Astrocyte (in vitro differentiated cells and primary cell): ENCODE measurements around the gene CRY2. TPM values are rescaled to one million over a fixed set of nuclear protein-coding genes. Genes with fewer than 3 reads are reported as not detected.

Experiments used
- DNase-seq: peaks from one replicate; pipeline ENCODE4 v3.0.0-alpha.2; 2010; ENCODE audit warnings: low read depth
- FAIRE-seq: peaks from 2 replicates; lab custom pipeline; 2011; peaks lifted over from hg19 to GRCh38; lab: Jason Lieb, UNC
- H2AFZ ChIP-seq: 2 replicates; pipeline ENCODE4 v1.6.0; 2012; ENCODE audit warnings: low read depth, low read length, inconsistent platforms
- H3K27ac ChIP-seq: 2 replicates; pipeline ENCODE4 v1.5.1; 2011; ENCODE audit warnings: low read depth, low read length, inconsistent platforms
- H3K27me3 ChIP-seq: 2 replicates; pipeline ENCODE4 v1.6.0; 2011; ENCODE audit warnings: low read length, inconsistent platforms; ENCODE audit not compliant: insufficient read depth
- H3K36me3 ChIP-seq: 2 replicates; pipeline ENCODE4 v1.5.1; 2011; ENCODE audit warnings: low read length, inconsistent platforms; ENCODE audit not compliant: insufficient read depth
- H3K4me1 ChIP-seq: 2 replicates; pipeline ENCODE4 v1.5.1; 2011; ENCODE audit warnings: low read length, inconsistent platforms; ENCODE audit not compliant: insufficient read depth
- H3K4me2 ChIP-seq: 2 replicates; pipeline ENCODE4 v1.6.0; 2012; ENCODE audit warnings: low read length, inconsistent platforms
- H3K4me3 ChIP-seq: 2 replicates; pipeline ENCODE4 v1.5.1; 2011; ENCODE audit warnings: low read depth, mild to moderate bottlenecking, low read length, inconsistent platforms; ENCODE audit not compliant: insufficient read depth
- H3K79me2 ChIP-seq: 2 replicates; pipeline ENCODE4 v1.6.0; 2012; ENCODE audit warnings: mild to moderate bottlenecking, low read length, inconsistent platforms; ENCODE audit not compliant: insufficient read depth
- H3K9ac ChIP-seq: 2 replicates; pipeline ENCODE4 v1.6.0; 2012; ENCODE audit warnings: mild to moderate bottlenecking, low read length, inconsistent platforms
- H3K9me3 ChIP-seq: 2 replicates; pipeline ENCODE4 v1.5.1; 2012; ENCODE audit warnings: low read depth, mild to moderate bottlenecking, low read length, inconsistent platforms; ENCODE audit not compliant: insufficient read depth
- H4K20me1 ChIP-seq: 2 replicates; pipeline ENCODE4 v1.6.0; 2012; ENCODE audit warnings: low read length, inconsistent platforms; ENCODE audit not compliant: insufficient read depth
- H3K27ac Mint-ChIP-seq: one replicate; pipeline ENCODE4 v1.8.0; 2021; ENCODE audit warnings: mild to moderate bottlenecking, mixed read lengths; ENCODE audit not compliant: unreplicated experiment
- H3K27me3 Mint-ChIP-seq: one replicate; pipeline ENCODE4 v1.8.0; 2021; ENCODE audit warnings: low read depth, mixed read lengths; ENCODE audit not compliant: unreplicated experiment
- H3K36me3 Mint-ChIP-seq: one replicate; pipeline ENCODE4 v1.8.0; 2021; ENCODE audit warnings: low read depth, mixed read lengths; ENCODE audit not compliant: unreplicated experiment
- H3K4me1 Mint-ChIP-seq: one replicate; pipeline ENCODE4 v1.8.0; 2021; ENCODE audit warnings: low read depth, mixed read lengths; ENCODE audit not compliant: unreplicated experiment
- H3K4me3 Mint-ChIP-seq: one replicate; pipeline ENCODE4 v1.8.0; 2021; ENCODE audit warnings: mild to moderate bottlenecking, moderate library complexity, mixed read lengths; ENCODE audit not compliant: unreplicated experiment
- H3K9me3 Mint-ChIP-seq: one replicate; pipeline ENCODE4 v1.8.0; 2021; ENCODE audit warnings: mild to moderate bottlenecking, mixed read lengths; ENCODE audit not compliant: unreplicated experiment
- EZH2 ChIP-seq: IDR thresholded peaks from 2 replicates; pipeline ENCODE4 v1.6.1; 2012; ENCODE audit warnings: mild to moderate bottlenecking, low read length, inconsistent platforms; ENCODE audit not compliant: insufficient read depth
- total RNA-seq: library from RNA; stranded (reverse); gene quantifications from 2 replicates; pipeline ENCODE4 v1.2.1, GENCODE V29; 2021
- TF ChIP-seq, protein P1 (sequence below): IDR thresholded peaks from 2 replicates; pipeline ENCODE4 v1.5.1; 2011; ENCODE audit warnings: low read depth, mild to moderate bottlenecking, inconsistent platforms, low read length, moderate library complexity; ENCODE audit not compliant: insufficient read depth

CRY2 gene
- total RNA-seq, 1 donor from 2014 or later: 16.9 TPM

- Mint-ChIP-seq H3K4me1 (peaks cover 53% of the 10 kb centered on the region), H3K4me3 (no peak overlapping the region), H3K27me3 (no peaks in the 10 kb centered on the region), H3K27ac (no peak overlapping the region), H3K36me3 (no peaks in the 10 kb centered on the region), H3K9me3 (no peaks in the 10 kb centered on the region)
- H4K20me1 ChIP-seq: peaks cover 72% of the 10 kb centered on the region
- peaks cover 23% of the 10 kb centered on the region for H3K4me1 ChIP-seq
- no peak overlapping the region for H3K27ac ChIP-seq
- DNase-seq (no peak), FAIRE-seq (no peak)
- H3K4me3 ChIP-seq: no peak overlapping the region
- H3K9me3 ChIP-seq: no peaks in the 10 kb centered on the region
- H3K9ac ChIP-seq: no peak overlapping the region
- H2AFZ ChIP-seq: no peak overlapping the region
- no peaks in the 10 kb centered on the region for H3K27me3 ChIP-seq
- no peak overlapping the region for H3K4me2 ChIP-seq
- TF ChIP-seq, protein P1, sequence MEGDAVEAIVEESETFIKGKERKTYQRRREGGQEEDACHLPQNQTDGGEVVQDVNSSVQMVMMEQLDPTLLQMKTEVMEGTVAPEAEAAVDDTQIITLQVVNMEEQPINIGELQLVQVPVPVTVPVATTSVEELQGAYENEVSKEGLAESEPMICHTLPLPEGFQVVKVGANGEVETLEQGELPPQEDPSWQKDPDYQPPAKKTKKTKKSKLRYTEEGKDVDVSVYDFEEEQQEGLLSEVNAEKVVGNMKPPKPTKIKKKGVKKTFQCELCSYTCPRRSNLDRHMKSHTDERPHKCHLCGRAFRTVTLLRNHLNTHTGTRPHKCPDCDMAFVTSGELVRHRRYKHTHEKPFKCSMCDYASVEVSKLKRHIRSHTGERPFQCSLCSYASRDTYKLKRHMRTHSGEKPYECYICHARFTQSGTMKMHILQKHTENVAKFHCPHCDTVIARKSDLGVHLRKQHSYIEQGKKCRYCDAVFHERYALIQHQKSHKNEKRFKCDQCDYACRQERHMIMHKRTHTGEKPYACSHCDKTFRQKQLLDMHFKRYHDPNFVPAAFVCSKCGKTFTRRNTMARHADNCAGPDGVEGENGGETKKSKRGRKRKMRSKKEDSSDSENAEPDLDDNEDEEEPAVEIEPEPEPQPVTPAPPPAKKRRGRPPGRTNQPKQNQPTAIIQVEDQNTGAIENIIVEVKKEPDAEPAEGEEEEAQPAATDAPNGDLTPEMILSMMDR: no peak
- no peak for TF ChIP-seq EZH2
- H3K79me2 ChIP-seq: peaks cover 71% of the 10 kb centered on the region
- H3K36me3 ChIP-seq: no peaks in the 10 kb centered on the region
Measured at GRCh38 chr11:45852018-45852711, 4.9 kb downstream of the CRY2 start.

DNA sequence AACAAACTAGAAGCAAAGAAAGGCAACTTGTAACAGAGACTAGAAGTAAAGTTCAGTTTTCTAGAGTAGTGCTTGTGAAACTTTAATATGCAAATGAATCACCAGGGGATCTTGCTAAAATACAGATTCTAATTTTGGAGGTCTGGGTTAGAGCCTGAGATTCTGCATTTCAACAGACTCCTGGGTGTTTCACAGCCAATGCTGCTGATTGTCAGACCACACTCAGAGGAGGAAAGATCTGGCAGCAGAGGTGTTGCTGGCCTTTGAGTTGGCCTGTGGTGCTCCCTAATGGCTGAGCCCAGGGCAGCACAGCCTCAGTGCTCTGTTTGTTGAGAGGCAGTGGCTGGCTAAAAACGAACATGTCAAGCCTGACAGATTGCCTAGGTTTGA is 5.4 kb downstream of the CRY2 start:
- Mint-ChIP-seq H3K27me3 (no peaks in the 10 kb centered on the region), H3K4me3 (no peak overlapping the region), H3K36me3 (no peaks in the 10 kb centered on the region), H3K4me1 (peaks cover 57% of the 10 kb centered on the region), H3K9me3 (no peaks in the 10 kb centered on the region), H3K27ac (no peak overlapping the region)
- Histone ChIP-seq H3K9me3 (no peaks in the 10 kb centered on the region), H2AFZ (no peak overlapping the region), H3K36me3 (no peaks in the 10 kb centered on the region), H3K4me2 (no peak overlapping the region), H4K20me1 (peaks cover 77% of the 10 kb centered on the region), H3K4me3 (no peak overlapping the region), H3K27me3 (no peaks in the 10 kb centered on the region), H3K9ac (no peak overlapping the region), H3K4me1 (peaks cover 28% of the 10 kb centered on the region), H3K79me2 (peaks cover 70% of the 10 kb centered on the region), H3K27ac (no peak overlapping the region)
- TF ChIP-seq, protein P1: no peak
- TF ChIP-seq EZH2: no peak
- no peak for DNase-seq
- FAIRE-seq: no peak
